ENCODE results near the gene PDE6A. TPM values are rescaled to one million over a fixed set of nuclear protein-coding genes. Genes with fewer than 3 reads are reported as not detected.

The PDE6A gene
- total and polyA plus RNA-seq, 2 of the 8 experiments (the other 6 are each of a cell fraction or from before 2014, with no cell fraction given) = not detected

DNA sequence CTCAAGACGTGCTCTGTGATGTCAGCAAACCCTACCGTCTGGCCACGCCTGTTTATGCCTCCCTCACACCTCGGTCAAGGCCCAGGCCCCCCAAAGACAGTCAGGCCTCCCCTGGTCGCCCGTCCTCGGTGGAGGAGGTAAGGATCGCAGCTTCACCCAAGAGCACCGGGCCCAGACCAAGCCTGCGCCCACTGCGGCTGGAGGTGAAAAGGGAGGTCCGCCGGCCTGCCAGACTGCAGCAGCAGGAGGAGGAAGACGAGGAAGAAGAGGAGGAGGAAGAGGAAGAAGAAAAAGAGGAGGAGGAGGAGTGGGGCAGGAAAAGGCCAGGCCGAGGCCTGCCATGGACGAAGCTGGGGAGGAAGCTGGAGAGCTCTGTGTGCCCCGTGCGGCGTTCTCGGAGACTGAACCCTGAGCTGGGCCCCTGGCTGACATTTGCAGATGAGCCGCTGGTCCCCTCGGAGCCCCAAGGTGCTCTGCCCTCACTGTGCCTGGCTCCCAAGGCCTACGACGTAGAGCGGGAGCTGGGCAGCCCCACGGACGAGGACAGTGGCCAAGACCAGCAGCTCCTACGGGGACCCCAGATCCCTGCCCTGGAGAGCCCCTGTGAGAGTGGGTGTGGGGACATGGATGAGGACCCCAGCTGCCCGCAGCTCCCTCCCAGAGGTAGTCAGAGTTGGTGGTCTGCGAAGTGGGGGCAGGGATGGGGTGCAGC lies 111.3 kb downstream of the PDE6A start:
- DNase-seq (ENCODE audit: low read depth in 1 of 2, low spot score in 2 of 2) (no peak), FAIRE-seq (no peak)
- 92% methylated on average over 18 of the region's 30 CpGs; no CpG with 5 or more reads in 1 of the 2 experiments for WGBS, 2 experiments (ENCODE audit: extremely low coverage in 1 of 2, insufficient coverage in 1 of 2, insufficient read length in 1 of 2, insufficient replicate concordance in 2 of 2, low coverage in 1 of 2, low lambda C conversion rate in 2 of 2, missing lambda C conversion rate in 1 of 2)
- Histone ChIP-seq H2BK20ac (ENCODE audit: low read length) (no peak overlapping the region), H2AK5ac (ENCODE audit: low read depth, low read length) (no peak overlapping the region), H2BK120ac (replicated peaks; ENCODE audit: low read depth, low read length) (no peak overlapping the region), H3K4me2 (ENCODE audit: insufficient read depth in 1 of 2, low read depth in 2 of 2, low read length in 2 of 2) (no peak overlapping the region), H3K9ac (replicated peaks in 1 of 4; ENCODE audit: extremely low read depth in 1 of 4, low read depth in 3 of 4, low read length in 3 of 4) (no peak overlapping the region), H2BK15ac (ENCODE audit: low read length) (no peak overlapping the region), H3K23me2 (ENCODE audit: low read depth, low read length) (no peaks in the 10 kb centered on the region), H3K56ac (replicated peaks; ENCODE audit: insufficient read length, low read depth, low read length) (no peak overlapping the region), H4K8ac (ENCODE audit: extremely low read depth, insufficient read depth, low read length) (no peak overlapping the region), H2AFZ (ENCODE audit: low read length) (no peak overlapping the region), H4K5ac (ENCODE audit: insufficient read length, low read depth, low read length) (no peak overlapping the region), H3K23ac (ENCODE audit: insufficient read length) (no peak overlapping the region), H3K27ac (ENCODE audit: low read depth, low read length) (no peak overlapping the region), H2BK5ac (ENCODE audit: low read depth, low read length) (no peak overlapping the region), H3K14ac (ENCODE audit: insufficient read length) (no peak overlapping the region), H3K36me3 (ENCODE audit: control insufficient read depth in 2 of 4, insufficient read depth in 4 of 4, low read length in 3 of 4) (peaks cover 0 to 2% (median 0%) of the 10 kb centered on the region in 4 experiments; a peak in 1 of 8 replicates), H3K9me3 (ENCODE audit: insufficient read depth in 2 of 2, low read depth in 1 of 2, low read length in 1 of 2) (no peaks in the 10 kb centered on the region), H3K79me1 (ENCODE audit: low read depth, low read length) (no peaks in the 10 kb centered on the region), H3K4ac (replicated peaks; ENCODE audit: insufficient read length, low read depth, low read length) (no peak overlapping the region), H3K4me1 (replicated peaks in 1 of 4; ENCODE audit: control insufficient read depth in 3 of 4, insufficient read depth in 4 of 4, low read length in 3 of 4) (no peaks in the 10 kb centered on the region), H4K20me1 (replicated peaks in 1 of 2; ENCODE audit: control insufficient read depth in 1 of 2, insufficient read depth in 2 of 2, low read length in 2 of 2) (no peaks in the 10 kb centered on the region), H2BK12ac (ENCODE audit: low read depth, low read length) (no peak overlapping the region), H3K79me2 (ENCODE audit: control insufficient read depth in 1 of 2, insufficient read depth in 2 of 2, low read length in 2 of 2) (no peaks in the 10 kb centered on the region), H3K4me3 (ENCODE audit: extremely low read depth in 1 of 4, insufficient read depth in 2 of 4, low read depth in 3 of 4, low read length in 4 of 4) (no peak overlapping the region), H4K91ac (replicated peaks; ENCODE audit: insufficient read length, low read length) (no peak overlapping the region), H3K18ac (ENCODE audit: extremely low read depth, low read length) (no peak overlapping the region), H3K27me3 (replicated peaks in 1 of 4; ENCODE audit: control insufficient read depth in 3 of 4, extremely low read depth in 1 of 4, insufficient read depth in 3 of 4, low read length in 3 of 4) (no peaks in the 10 kb centered on the region)
- ChIA-PET POLR2A (ENCODE audit: partially characterized antibody) (interaction anchor here (0.6 kb wide), 1 partner anchor 365 kb away, joined by 4 read pairs; no protein-coding TSS in a partner anchor), CTCF (ENCODE audit: partially characterized antibody) (interaction anchor here (0.9 to 68.7 kb wide), 36 partner anchors 10 to 385 kb away, joined by 3 to 1740 read pairs (median 6); partner anchors contain the start of gene SLC26A2)
- TF ChIP-seq GABPA (IDR thresholded peaks at IDR 0.05; ENCODE audit: borderline replicate concordance, insufficient read depth, low read length) = no peak
- no peak for TF ChIP-seq POU5F1 (IDR thresholded peaks at IDR 0.05; ENCODE audit: low read depth, low read length)
- TF ChIP-seq CEBPB (IDR thresholded peaks at IDR 0.05; ENCODE audit: low read depth, low read length) = no peak
- TF ChIP-seq BCL11A (IDR thresholded peaks at IDR 0.05; ENCODE audit: low read depth in 2 of 2, low read length in 2 of 2) = no peak
